Stimulated activated naive CD8-positive, alpha-beta T cell treated with anti-CD3 and anti-CD28 coated beads, Interleukin-15, Interleukin-2, amounts not matched to agents 100 U/mL and 50 U/mL, for 24 hours (primary cell): ENCODE results near the gene IER5L.

Source experiments
- ATAC-seq: fragments of 150-1000 bp; cut with Tn5 transposase; one replicate; pipeline ENCODE4 v1.10.0; 2021
- DNase-seq: peaks from one replicate; pipeline ENCODE4 v3.0.0; 2021

Gene IER5L

DNA sequence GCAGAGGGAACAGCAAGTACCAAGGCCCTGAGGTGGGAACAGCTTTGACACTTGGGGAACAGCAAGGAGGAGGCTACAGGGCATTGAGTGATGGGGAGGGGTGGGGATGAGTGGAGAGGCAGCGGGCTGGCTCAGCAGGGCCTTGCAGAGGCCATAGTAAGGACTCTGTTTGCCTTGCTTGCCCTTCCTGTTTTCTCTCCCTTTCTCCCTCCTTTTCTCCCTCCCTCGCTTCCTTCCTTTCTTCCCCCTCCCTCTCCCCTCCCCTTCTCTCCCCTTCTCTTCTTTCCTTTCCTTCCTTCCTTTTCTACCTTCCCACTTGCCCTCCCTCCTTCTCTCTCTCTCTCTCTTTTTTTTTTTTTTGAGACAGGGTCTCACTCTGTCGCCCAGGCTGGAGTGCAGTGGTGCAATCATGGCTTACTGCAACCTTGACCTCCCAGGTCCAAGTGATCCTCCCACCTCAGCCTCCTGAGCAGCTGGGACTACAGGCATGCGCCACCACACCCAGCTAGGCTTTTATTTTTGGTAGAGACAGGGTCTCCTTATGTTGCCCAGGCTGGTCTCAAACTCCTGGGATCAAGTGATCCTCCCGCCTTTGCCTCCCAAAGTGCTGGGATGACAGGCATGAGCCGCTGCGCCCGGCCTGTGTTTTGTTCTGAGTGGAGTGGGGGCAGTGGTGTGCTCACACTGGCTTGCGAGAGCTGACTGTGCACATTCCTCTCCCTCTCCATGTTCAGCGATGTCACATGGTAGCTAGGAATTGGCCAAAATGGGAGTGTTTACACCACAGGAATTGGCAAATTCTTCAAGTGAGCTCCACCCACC is 17.1 kb downstream of the IER5L start:
- ATAC-seq (no peak), DNase-seq (no peak)

DNA sequence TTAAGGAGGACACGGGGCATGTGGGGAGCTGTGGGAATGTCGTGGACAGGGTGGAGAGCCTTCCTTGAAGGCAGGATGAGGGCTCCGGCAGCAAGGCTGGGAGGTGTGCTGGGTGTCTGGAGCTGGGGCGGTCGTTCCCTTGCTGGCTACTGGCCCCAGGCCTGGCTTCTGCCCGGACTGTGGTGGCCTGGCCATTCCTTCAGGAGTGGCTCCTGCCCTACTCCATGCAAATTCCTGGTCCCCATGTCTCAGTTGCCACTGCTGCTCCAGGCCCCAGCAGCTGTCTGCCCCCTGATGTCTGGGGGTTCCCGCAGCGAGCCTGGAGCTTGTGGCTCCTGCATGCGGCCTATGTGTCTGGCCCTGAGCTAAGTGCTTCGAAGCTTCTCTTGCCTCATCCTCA is 21.9 kb downstream of the IER5L start:
- DNase-seq: no peak
- ATAC-seq: no peak

DNA sequence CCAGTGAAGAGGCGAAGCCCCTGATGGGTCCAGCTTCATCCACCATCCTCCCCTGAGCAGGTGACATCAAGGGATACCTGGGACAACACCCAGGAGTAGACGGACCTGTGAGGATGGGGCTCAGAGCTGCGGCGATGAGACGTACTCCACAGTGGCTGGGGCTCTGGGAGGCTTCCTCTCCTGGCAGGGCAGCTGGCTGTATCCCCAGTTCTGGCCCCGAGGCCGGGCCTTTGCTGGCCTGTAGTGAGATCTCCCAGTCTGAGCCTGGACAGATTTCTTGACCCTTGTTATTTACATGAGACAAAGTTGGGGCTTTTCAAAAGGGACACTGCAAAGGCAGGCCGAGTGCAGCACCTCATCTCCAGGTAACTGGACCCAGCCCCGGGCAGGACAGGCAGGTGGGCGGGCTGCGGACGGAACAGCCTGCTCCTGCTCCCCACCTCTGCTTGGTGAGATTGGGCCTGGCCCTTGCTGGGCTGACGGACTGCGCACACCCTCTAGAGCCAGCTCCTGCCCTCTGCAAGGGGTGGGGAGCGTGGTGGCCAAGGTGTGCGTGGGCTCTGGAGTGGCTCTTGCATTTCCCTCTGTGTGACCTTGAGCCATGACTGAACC is 23.1 kb downstream of the IER5L start:
- ATAC-seq: no peak
- DNase-seq: no peak

GRCh38 chr9:129151469-129151868 is 26.6 kb downstream of the IER5L start:
- DNase-seq (no peak), ATAC-seq (no peak)

GRCh38 chr9:129150672-129151211 is 27.3 kb downstream of the IER5L start:
- no peak for DNase-seq
- ATAC-seq: no peak

DNA sequence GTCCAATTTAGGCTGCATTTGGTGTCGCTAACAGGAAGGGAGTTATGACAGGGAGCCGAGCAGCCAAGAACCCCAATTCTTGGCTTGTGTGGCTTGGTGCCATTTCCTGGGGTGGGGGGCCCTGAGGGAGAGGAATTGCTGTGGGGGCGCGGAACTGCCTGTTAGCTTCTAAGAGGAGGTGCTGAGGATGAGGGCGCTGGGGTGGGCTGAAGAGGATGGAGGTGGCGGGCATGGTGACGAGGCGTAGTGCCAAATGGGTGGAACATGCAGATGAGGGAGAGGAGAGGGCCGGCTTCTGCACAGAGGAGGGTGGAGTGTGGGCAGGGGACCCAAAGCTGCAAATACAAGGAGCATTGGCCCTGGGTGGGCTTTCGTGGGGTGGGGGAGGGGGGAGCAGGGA is 27.9 kb downstream of the IER5L start:
- ATAC-seq (no peak), DNase-seq (no peak)

DNA sequence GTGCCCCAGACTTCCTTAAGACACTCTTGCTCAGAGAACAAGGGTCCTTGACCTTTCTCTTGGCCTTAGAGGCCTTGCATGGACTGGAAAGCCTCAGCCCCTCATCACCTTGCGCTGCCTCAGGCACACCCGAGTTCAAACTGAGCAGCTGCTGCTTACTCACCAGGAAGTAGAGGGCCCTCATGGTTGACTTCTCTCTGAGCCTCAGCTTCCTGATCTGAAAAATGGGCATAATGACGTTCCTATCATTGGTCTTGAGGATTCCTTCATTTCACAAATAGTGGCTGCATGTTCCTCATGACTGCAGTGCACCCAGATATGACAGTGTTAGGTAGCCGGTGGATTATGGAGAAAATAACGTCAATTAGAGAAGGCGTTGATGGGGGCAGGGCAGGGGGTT is 28.6 kb downstream of the IER5L start:
- DNase-seq (no peak), ATAC-seq (no peak)

DNA sequence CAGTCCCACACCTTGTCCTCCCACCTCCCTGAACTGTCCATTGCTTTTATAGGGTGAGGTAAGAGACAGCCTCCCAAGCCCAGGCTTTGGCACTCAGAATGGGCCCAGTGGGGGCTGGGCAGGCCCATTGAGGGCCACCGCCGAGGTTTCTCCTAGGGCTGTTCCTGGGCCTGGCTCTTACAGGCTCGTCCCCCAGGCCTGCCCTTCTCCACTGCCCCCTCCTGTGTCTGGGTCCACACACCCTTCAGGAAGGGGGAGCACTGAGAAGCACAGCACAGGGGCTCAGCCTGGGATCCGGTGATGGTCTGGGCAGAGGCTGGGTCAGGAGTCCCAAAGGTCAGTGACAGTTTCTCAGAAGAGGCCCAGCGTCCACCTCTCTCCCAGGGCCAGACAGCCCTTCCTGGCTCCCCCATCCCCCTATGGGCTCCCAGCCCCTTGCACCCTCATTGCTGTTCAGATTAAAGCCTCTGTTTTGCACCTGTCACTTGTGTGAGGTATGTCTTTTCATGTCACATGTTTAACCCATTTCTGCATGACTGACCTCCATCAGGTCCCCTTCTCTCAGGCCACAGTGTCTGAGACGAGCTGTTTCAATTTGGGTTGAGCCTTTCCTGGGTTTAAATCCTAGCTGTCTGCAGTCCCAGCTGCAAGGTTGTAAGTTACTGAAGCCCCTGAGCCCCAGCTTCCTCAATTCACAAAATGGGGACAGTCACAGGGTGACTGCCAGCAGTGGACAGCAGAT is 29.4 kb downstream of the IER5L start:
- ATAC-seq (no peak), DNase-seq (no peak)

- DNase-seq: no peak
Measured at GRCh38 chr9:129146441-129146941, 31.6 kb downstream of the IER5L start.

GRCh38 chr9:129145841-129146292 is 32.2 kb downstream of the IER5L start:
- DNase-seq: no peak
- no peak for ATAC-seq

More at GRCh38 chr9:129146441-129146941, 31.6 kb downstream of the IER5L start:
- no peak for ATAC-seq

DNA sequence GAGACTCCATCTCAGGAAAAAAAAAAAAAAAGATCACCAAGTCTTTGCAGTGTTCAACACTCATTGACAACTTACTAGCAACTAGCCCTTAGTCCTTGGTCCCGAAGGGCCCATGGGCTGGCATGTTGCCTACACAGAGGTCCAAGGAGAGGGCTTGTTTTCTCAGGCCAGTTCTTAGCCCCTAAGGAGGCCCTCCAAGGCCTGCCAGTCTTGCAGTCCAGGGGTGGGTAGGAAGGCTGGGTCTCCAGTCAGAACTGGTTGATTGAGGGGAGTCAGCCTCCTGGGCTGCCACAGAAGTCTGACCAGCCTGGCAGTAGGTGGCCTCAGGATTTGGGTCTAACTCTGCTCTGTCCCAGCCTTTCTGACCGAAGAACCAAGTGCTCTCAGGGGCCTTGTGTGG is 32.7 kb downstream of the IER5L start:
- ATAC-seq: no peak
- DNase-seq: no peak

- DNase-seq (peak; percentile 84), ATAC-seq (peak; percentile 20)
Measured at GRCh38 chr9:129143031-129143927, 34.8 kb downstream of the IER5L start.

DNA sequence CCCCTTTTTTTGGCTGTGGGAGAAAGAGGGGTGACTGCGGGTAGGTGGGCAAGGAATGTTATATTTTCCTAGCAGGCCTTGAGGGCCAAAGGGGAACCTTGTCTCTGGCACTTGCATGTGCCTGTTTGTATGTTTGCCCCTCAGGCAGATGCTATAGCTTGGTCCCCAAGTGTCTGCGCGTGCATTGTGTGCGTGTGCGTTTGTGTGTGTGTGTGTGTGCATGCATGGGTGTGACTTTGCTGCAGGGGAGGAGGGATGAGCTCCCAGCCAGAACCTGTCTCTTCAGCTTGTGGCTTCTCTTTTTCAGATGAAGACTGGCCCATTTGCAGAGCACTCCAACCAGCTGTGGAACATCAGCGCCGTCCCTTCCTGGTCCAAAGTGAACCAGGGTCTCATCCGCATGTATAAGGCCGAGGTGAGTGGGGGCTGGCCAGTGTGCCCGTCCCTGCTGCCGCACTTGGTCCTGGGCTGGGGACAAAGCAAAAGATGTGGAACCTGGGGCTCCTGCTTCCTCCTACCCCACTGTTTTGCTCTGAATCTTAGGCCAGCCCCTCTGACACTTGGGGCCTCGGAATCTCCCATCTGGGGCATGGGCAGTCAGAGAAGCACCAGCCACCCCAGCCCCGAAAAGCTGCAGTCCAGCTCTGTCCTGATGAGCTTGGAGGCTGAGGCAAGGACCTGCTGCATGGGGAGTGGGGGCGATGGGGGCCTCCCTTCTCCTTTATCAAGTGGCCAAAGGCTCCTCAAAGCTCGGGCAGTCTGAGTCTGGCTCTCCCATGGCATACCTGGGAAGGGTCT is 35.7 kb downstream of the IER5L start:
- DNase-seq (no peak), ATAC-seq (no peak)

DNA sequence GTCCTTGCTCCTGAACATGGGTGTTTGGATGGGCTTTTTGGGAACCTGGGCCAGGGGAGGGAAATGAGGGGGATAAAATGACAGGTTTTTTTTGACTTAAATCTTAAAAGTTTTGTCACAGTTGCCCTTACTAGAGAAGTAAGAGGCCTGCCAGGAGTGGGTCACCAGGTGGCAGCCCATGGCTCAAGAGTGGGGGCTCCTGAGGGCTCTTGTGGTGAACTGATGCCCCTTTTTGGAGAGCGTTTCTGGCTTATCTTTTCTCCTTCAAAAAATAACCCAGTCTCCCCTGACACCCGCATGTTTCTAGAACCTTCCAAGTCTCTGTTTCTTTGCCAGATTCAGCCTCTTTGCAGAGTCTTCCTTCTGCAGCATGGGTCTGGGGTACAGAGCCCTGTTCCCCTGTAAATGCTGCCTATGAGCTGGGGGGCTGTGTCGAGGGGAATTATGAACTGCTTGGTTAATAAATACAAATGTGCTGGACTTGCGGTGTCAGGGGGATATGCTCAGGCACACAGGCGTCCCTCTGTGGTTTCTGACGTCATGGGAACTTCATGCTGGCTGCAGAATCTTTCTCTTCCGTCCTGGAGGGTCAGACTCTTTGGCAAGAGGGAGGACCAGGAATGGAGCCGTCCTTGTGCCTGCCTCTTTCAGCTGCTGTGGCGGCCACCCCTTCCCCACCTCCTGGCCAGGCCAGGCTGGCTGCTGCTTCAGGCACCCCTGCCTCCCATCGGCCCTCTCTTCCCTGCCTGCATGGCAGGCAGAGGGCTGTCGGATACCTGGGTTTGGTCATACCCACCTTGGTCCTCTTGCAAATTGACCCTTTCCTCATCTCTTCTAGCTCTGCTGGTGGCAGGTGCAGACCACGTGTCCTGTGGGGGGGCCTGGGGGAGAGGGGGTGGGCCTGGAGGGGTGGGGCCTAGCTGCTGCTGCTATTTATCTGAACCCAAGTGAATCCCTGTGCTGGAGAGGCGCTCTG is 36.7 kb downstream of the IER5L start:
- DNase-seq: peak; percentile 48
- no peak for ATAC-seq

- ATAC-seq (peak; percentile 7), DNase-seq (peak; percentile 46)
Measured at GRCh38 chr9:129140397-129141065, 37.5 kb downstream of the IER5L start.

GRCh38 chr9:129139993-129140396 is 38.1 kb downstream of the IER5L start:
- ATAC-seq (peak; percentile 88), DNase-seq (peak; percentile 83)

DNA sequence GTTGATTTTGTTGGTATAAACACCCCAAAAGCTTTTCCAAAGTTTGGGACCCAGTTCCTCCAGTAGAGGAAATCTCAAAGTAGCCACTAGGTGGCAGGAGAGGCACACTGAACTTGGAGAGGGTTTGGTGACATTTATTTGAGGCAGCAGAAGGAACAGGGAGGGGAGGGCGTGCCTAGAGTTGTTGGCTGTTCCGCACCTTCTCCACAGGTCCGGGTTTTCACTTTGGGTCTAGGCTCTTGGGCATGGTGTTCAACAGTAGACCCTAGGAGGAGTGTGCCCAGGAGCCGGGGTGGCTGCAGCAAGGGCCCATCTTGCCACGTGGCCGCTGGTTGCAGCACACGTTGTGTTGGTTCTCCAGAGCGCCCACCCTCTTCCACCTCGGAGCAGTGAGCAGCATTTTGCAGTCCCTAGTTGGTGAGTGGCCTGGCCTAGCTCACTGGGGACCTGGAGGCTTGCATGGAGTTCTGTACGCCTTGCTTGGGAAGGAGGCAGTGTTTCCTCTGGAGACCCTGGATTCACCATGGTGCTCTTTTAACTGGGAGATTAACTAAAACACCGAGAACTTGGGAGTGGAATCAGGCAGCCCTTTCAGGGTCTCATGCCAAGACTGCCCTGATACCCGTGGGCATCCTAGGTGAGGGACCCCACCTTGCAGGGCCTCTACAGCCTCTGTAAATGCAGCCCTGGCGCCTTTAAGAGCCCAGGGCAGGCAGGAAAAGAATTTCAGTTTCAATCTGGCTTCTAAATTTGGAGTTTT is 38.6 kb downstream of the IER5L start:
- peak; percentile 47 for ATAC-seq
- DNase-seq: peak; percentile 79
